Measurements from ENCODE around the gene TMIGD3. TPM values are rescaled to one million over a fixed set of nuclear protein-coding genes. Genes with fewer than 3 reads are reported as not detected.
A peak's percentile ranks its signal among the peaks of the same experiment; 100 is the strongest.

The TMIGD3 gene
- total and polyA plus RNA-seq, 5 donors from 2014 or later, result not detected

GRCh38 chr1:111491070-111491469, 12.4 kb downstream of the TMIGD3 start:
- H3K36me3 ChIP-seq (ENCODE audit: control insufficient read depth, insufficient read depth, low read length), result no peaks in the 10 kb centered on the region
- Mint-ChIP-seq H3K36me3 (no peaks in the 10 kb centered on the region), H3K4me3 (no peak overlapping the region), H3K27ac (no peak overlapping the region), H3K9me3 (peaks cover 0 to 6% (median 2%) of the 10 kb centered on the region in 7 donors), H3K27me3 (peaks cover 12% of the 10 kb centered on the region), H3K4me1 (no peaks in the 10 kb centered on the region)
- H3K27ac ChIP-seq (ENCODE audit: insufficient read depth, low read length, poor library complexity, severe bottlenecking), result no peak overlapping the region
- no peaks in the 10 kb centered on the region for H3K27me3 ChIP-seq (ENCODE audit: control insufficient read depth, insufficient read depth, low read length)
- H3K9me3 ChIP-seq (ENCODE audit: control insufficient read depth in 2 of 2, low read length in 2 of 2), result no peaks in the 10 kb centered on the region
- DNase-seq (no peak), ATAC-seq (ENCODE audit: low read depth in 2 of 2) (no peak)
- H3K4me3 ChIP-seq (ENCODE audit: low read depth, low read length), result no peak overlapping the region
- no peaks in the 10 kb centered on the region for H3K4me1 ChIP-seq (ENCODE audit: control insufficient read depth, insufficient read depth, low read length, poor library complexity, severe bottlenecking)

GRCh38 chr1:111490220-111490619, 13.2 kb downstream of the TMIGD3 start:
- DNase-seq, result no peak
- Histone ChIP-seq H3K9me3 (ENCODE audit: control insufficient read depth in 2 of 2, low read length in 2 of 2) (no peaks in the 10 kb centered on the region), H3K4me1 (ENCODE audit: control insufficient read depth, insufficient read depth, low read length, poor library complexity, severe bottlenecking) (no peaks in the 10 kb centered on the region), H3K4me3 (ENCODE audit: low read depth, low read length) (no peak overlapping the region), H3K27ac (ENCODE audit: insufficient read depth, low read length, poor library complexity, severe bottlenecking) (no peak overlapping the region), H3K27me3 (ENCODE audit: control insufficient read depth, insufficient read depth, low read length) (no peaks in the 10 kb centered on the region), H3K36me3 (ENCODE audit: control insufficient read depth, insufficient read depth, low read length) (no peaks in the 10 kb centered on the region)
- H3K27me3 Mint-ChIP-seq, result peaks cover 12% of the 10 kb centered on the region
- no peak overlapping the region for H3K4me3 Mint-ChIP-seq
- ATAC-seq (ENCODE audit: low read depth in 2 of 2), result no peak
- H3K27ac Mint-ChIP-seq, result peak overlapping the region in 1 of 3 donors; percentile 35
- H3K36me3 Mint-ChIP-seq, result no peaks in the 10 kb centered on the region
- peaks cover 0 to 2% (median 0%) of the 10 kb centered on the region in 4 donors for H3K4me1 Mint-ChIP-seq
- H3K9me3 Mint-ChIP-seq, result peaks cover 0 to 2% (median 0%) of the 10 kb centered on the region in 7 donors

- Histone ChIP-seq H3K9me3 (ENCODE audit: control insufficient read depth in 2 of 2, low read length in 2 of 2) (no peaks in the 10 kb centered on the region), H3K27ac (ENCODE audit: insufficient read depth, low read length, poor library complexity, severe bottlenecking) (no peak overlapping the region), H3K36me3 (ENCODE audit: control insufficient read depth, insufficient read depth, low read length) (no peaks in the 10 kb centered on the region), H3K4me3 (ENCODE audit: low read depth, low read length) (no peak overlapping the region), H3K27me3 (ENCODE audit: control insufficient read depth, insufficient read depth, low read length) (no peaks in the 10 kb centered on the region), H3K4me1 (ENCODE audit: control insufficient read depth, insufficient read depth, low read length, poor library complexity, severe bottlenecking) (no peaks in the 10 kb centered on the region)
- ATAC-seq (ENCODE audit: low read depth in 2 of 2) (no peak), DNase-seq (no peak)
- H3K36me3 Mint-ChIP-seq, result no peaks in the 10 kb centered on the region
- H3K27me3 Mint-ChIP-seq, result peaks cover 12% of the 10 kb centered on the region
- peaks cover 0 to 3% (median 1%) of the 10 kb centered on the region in 4 donors for H3K4me1 Mint-ChIP-seq
- H3K27ac Mint-ChIP-seq, result peak overlapping the region in 1 of 3 donors; percentile 55
- H3K4me3 Mint-ChIP-seq, result no peak overlapping the region
- peaks cover 0 to 2% (median 0%) of the 10 kb centered on the region in 7 donors for H3K9me3 Mint-ChIP-seq
These were observed 13.8 kb downstream of the TMIGD3 start for GRCh38 chr1:111489604-111490003.

GRCh38 chr1:111488669-111489068, 14.8 kb downstream of the TMIGD3 start:
- Histone ChIP-seq H3K9me3 (ENCODE audit: control insufficient read depth in 2 of 2, low read length in 2 of 2) (no peaks in the 10 kb centered on the region), H3K27ac (ENCODE audit: insufficient read depth, low read length, poor library complexity, severe bottlenecking) (no peak overlapping the region), H3K27me3 (ENCODE audit: control insufficient read depth, insufficient read depth, low read length) (no peaks in the 10 kb centered on the region), H3K36me3 (ENCODE audit: control insufficient read depth, insufficient read depth, low read length) (no peaks in the 10 kb centered on the region), H3K4me1 (ENCODE audit: control insufficient read depth, insufficient read depth, low read length, poor library complexity, severe bottlenecking) (no peaks in the 10 kb centered on the region), H3K4me3 (ENCODE audit: low read depth, low read length) (no peak overlapping the region)
- ATAC-seq (ENCODE audit: low read depth in 2 of 2) (no peak), DNase-seq (no peak)
- H3K4me3 Mint-ChIP-seq, result no peak overlapping the region
- peaks cover 0 to 3% (median 1%) of the 10 kb centered on the region in 4 donors for H3K4me1 Mint-ChIP-seq
- H3K27me3 Mint-ChIP-seq, result peaks cover 4% of the 10 kb centered on the region
- no peaks in the 10 kb centered on the region for H3K36me3 Mint-ChIP-seq
- no peak overlapping the region for H3K27ac Mint-ChIP-seq
- no peaks in the 10 kb centered on the region for H3K9me3 Mint-ChIP-seq

- Histone ChIP-seq H3K27ac (ENCODE audit: insufficient read depth, low read length, poor library complexity, severe bottlenecking) (no peak overlapping the region), H3K4me3 (ENCODE audit: low read depth, low read length) (no peak overlapping the region), H3K27me3 (ENCODE audit: control insufficient read depth, insufficient read depth, low read length) (no peaks in the 10 kb centered on the region), H3K9me3 (ENCODE audit: control insufficient read depth in 2 of 2, low read length in 2 of 2) (no peaks in the 10 kb centered on the region), H3K36me3 (ENCODE audit: control insufficient read depth, insufficient read depth, low read length) (no peaks in the 10 kb centered on the region), H3K4me1 (ENCODE audit: control insufficient read depth, insufficient read depth, low read length, poor library complexity, severe bottlenecking) (no peaks in the 10 kb centered on the region)
- DNase-seq (no peak), ATAC-seq (ENCODE audit: low read depth in 2 of 2) (no peak)
- H3K9me3 Mint-ChIP-seq, result no peaks in the 10 kb centered on the region
- no peaks in the 10 kb centered on the region for H3K36me3 Mint-ChIP-seq
- peaks cover 4% of the 10 kb centered on the region for H3K27me3 Mint-ChIP-seq
- peaks cover 0 to 12% (median 2%) of the 10 kb centered on the region in 4 donors for H3K4me1 Mint-ChIP-seq
- H3K4me3 Mint-ChIP-seq, result no peak overlapping the region
- no peak overlapping the region for H3K27ac Mint-ChIP-seq
These were observed 16.3 kb downstream of the TMIGD3 start for GRCh38 chr1:111487133-111487532.

- H3K27ac Mint-ChIP-seq, result no peak overlapping the region
- Histone ChIP-seq H3K4me1 (ENCODE audit: control insufficient read depth, insufficient read depth, low read length, poor library complexity, severe bottlenecking) (no peaks in the 10 kb centered on the region), H3K9me3 (ENCODE audit: control insufficient read depth in 2 of 2, low read length in 2 of 2) (no peaks in the 10 kb centered on the region), H3K27ac (ENCODE audit: insufficient read depth, low read length, poor library complexity, severe bottlenecking) (no peak overlapping the region), H3K36me3 (ENCODE audit: control insufficient read depth, insufficient read depth, low read length) (no peaks in the 10 kb centered on the region), H3K27me3 (ENCODE audit: control insufficient read depth, insufficient read depth, low read length) (no peaks in the 10 kb centered on the region), H3K4me3 (ENCODE audit: low read depth, low read length) (no peak overlapping the region)
- ATAC-seq (ENCODE audit: low read depth in 2 of 2), result no peak
- no peak overlapping the region for H3K4me3 Mint-ChIP-seq
- peaks cover 0 to 17% (median 3%) of the 10 kb centered on the region in 4 donors for H3K4me1 Mint-ChIP-seq
- H3K9me3 Mint-ChIP-seq, result no peaks in the 10 kb centered on the region
- no peak for DNase-seq
- peaks cover 4% of the 10 kb centered on the region for H3K27me3 Mint-ChIP-seq
- no peaks in the 10 kb centered on the region for H3K36me3 Mint-ChIP-seq
These were observed 17.0 kb downstream of the TMIGD3 start for GRCh38 chr1:111486431-111486830.

GRCh38 chr1:111484391-111485026, 18.9 kb downstream of the TMIGD3 start:
- Mint-ChIP-seq H3K4me3 (no peak overlapping the region), H3K27me3 (no peaks in the 10 kb centered on the region), H3K4me1 (peaks cover 0 to 22% (median 4%) of the 10 kb centered on the region in 4 donors), H3K27ac (peak overlapping the region in 2 of 3 donors; percentile 38 to 55), H3K36me3 (no peaks in the 10 kb centered on the region), H3K9me3 (no peaks in the 10 kb centered on the region)
- Histone ChIP-seq H3K36me3 (ENCODE audit: control insufficient read depth, insufficient read depth, low read length) (no peaks in the 10 kb centered on the region), H3K27ac (ENCODE audit: insufficient read depth, low read length, poor library complexity, severe bottlenecking) (no peak overlapping the region), H3K9me3 (ENCODE audit: control insufficient read depth in 2 of 2, low read length in 2 of 2) (no peaks in the 10 kb centered on the region), H3K4me3 (ENCODE audit: low read depth, low read length) (no peak overlapping the region), H3K27me3 (ENCODE audit: control insufficient read depth, insufficient read depth, low read length) (no peaks in the 10 kb centered on the region), H3K4me1 (ENCODE audit: control insufficient read depth, insufficient read depth, low read length, poor library complexity, severe bottlenecking) (no peaks in the 10 kb centered on the region)
- no peak for DNase-seq
- no peak for ATAC-seq (ENCODE audit: low read depth in 2 of 2)

GRCh38 chr1:111483876-111484275, 19.6 kb downstream of the TMIGD3 start:
- H3K4me3 Mint-ChIP-seq, result no peak overlapping the region
- DNase-seq, result no peak
- H3K4me1 Mint-ChIP-seq, result peaks cover 0 to 22% (median 4%) of the 10 kb centered on the region in 4 donors
- H3K36me3 Mint-ChIP-seq, result no peaks in the 10 kb centered on the region
- no peak overlapping the region for H3K27ac Mint-ChIP-seq
- no peaks in the 10 kb centered on the region for H3K27me3 Mint-ChIP-seq
- Histone ChIP-seq H3K9me3 (ENCODE audit: control insufficient read depth in 2 of 2, low read length in 2 of 2) (no peaks in the 10 kb centered on the region), H3K4me1 (ENCODE audit: control insufficient read depth, insufficient read depth, low read length, poor library complexity, severe bottlenecking) (no peaks in the 10 kb centered on the region), H3K27me3 (ENCODE audit: control insufficient read depth, insufficient read depth, low read length) (no peaks in the 10 kb centered on the region), H3K27ac (ENCODE audit: insufficient read depth, low read length, poor library complexity, severe bottlenecking) (no peak overlapping the region), H3K4me3 (ENCODE audit: low read depth, low read length) (no peak overlapping the region), H3K36me3 (ENCODE audit: control insufficient read depth, insufficient read depth, low read length) (no peaks in the 10 kb centered on the region)
- no peaks in the 10 kb centered on the region for H3K9me3 Mint-ChIP-seq
- ATAC-seq (ENCODE audit: low read depth in 2 of 2), result no peak

Data from CD4-positive, CD25-positive, alpha-beta regulatory T cell (primary cell).